ENCODE results near the gene GMEB1.
"Not testable (repeated sequence)": the region's sequence is repeated elsewhere in the genome, so short reads cannot be mapped to it uniquely, and the experiment has no call there.

The GMEB1 gene

GRCh38 chr1:28656335-28656734 is 12.2 kb upstream of the GMEB1 start:
- H3K36me3 ChIP-seq (ENCODE audit: insufficient read depth, insufficient read length, low read length): no peaks in the 10 kb centered on the region
- TF ChIP-seq YY1 (IDR thresholded peaks at IDR 0.05; ENCODE audit: insufficient read depth, insufficient read length) (no peak), SUZ12 (IDR thresholded peaks at IDR 0.05; ENCODE audit: extremely low read depth, insufficient read depth, insufficient read length) (no peak), ZNF274 (IDR thresholded peaks at IDR 0.05; ENCODE audit: low read depth, low read length) (no peak)
- H3K4me1 ChIP-seq (ENCODE audit: insufficient read depth, insufficient read length): no peaks in the 10 kb centered on the region
- H3K9me3 ChIP-seq (ENCODE audit: insufficient read depth, low read length): no peaks in the 10 kb centered on the region
- no peak overlapping the region for H3K4me3 ChIP-seq (ENCODE audit: insufficient read length, low read depth)
- H3K9ac ChIP-seq (ENCODE audit: insufficient read length, low read depth): no peak overlapping the region
- DNase-seq (ENCODE audit: low read depth, low spot score): no peak
- H3K27me3 ChIP-seq (ENCODE audit: insufficient read depth, insufficient read length): no peaks in the 10 kb centered on the region

- Histone ChIP-seq H3K9ac (ENCODE audit: insufficient read length, low read depth) (no peak overlapping the region), H3K9me3 (ENCODE audit: insufficient read depth, low read length) (no peaks in the 10 kb centered on the region), H3K4me3 (ENCODE audit: insufficient read length, low read depth) (no peak overlapping the region), H3K36me3 (ENCODE audit: insufficient read depth, insufficient read length, low read length) (no peaks in the 10 kb centered on the region), H3K4me1 (ENCODE audit: insufficient read depth, insufficient read length) (peaks cover 4% of the 10 kb centered on the region), H3K27me3 (ENCODE audit: insufficient read depth, insufficient read length) (no peaks in the 10 kb centered on the region)
- TF ChIP-seq ZNF274 (IDR thresholded peaks at IDR 0.05; ENCODE audit: low read depth, low read length): no peak
- TF ChIP-seq YY1 (IDR thresholded peaks at IDR 0.05; ENCODE audit: insufficient read depth, insufficient read length): no peak
- no peak for TF ChIP-seq SUZ12 (IDR thresholded peaks at IDR 0.05; ENCODE audit: extremely low read depth, insufficient read depth, insufficient read length)
- no peak for DNase-seq (ENCODE audit: low read depth, low spot score)
Observed at GRCh38 chr1:28663871-28664470, 4.6 kb upstream of the GMEB1 start.

- TF ChIP-seq SUZ12 (IDR thresholded peaks at IDR 0.05; ENCODE audit: extremely low read depth, insufficient read depth, insufficient read length) (no peak), ZNF274 (IDR thresholded peaks at IDR 0.05; ENCODE audit: low read depth, low read length) (no peak), YY1 (IDR thresholded peaks at IDR 0.05; ENCODE audit: insufficient read depth, insufficient read length) (no peak)
- no peak for DNase-seq (ENCODE audit: low read depth, low spot score)
- no peak overlapping the region for H3K4me3 ChIP-seq (ENCODE audit: insufficient read length, low read depth)
- no peak overlapping the region for H3K9ac ChIP-seq (ENCODE audit: insufficient read length, low read depth)
- peaks cover 7% of the 10 kb centered on the region for H3K4me1 ChIP-seq (ENCODE audit: insufficient read depth, insufficient read length)
- H3K9me3 ChIP-seq (ENCODE audit: insufficient read depth, low read length): no peaks in the 10 kb centered on the region
- no peaks in the 10 kb centered on the region for H3K27me3 ChIP-seq (ENCODE audit: insufficient read depth, insufficient read length)
- no peaks in the 10 kb centered on the region for H3K36me3 ChIP-seq (ENCODE audit: insufficient read depth, insufficient read length, low read length)
Observed at GRCh38 chr1:28666806-28667205, 1.8 kb upstream of the GMEB1 start.

- DNase-seq (ENCODE audit: low read depth, low spot score): no peak
- H3K9ac ChIP-seq (ENCODE audit: insufficient read length, low read depth): peak overlapping the region; percentile 94
- no peaks in the 10 kb centered on the region for H3K9me3 ChIP-seq (ENCODE audit: insufficient read depth, low read length)
- H3K4me1 ChIP-seq (ENCODE audit: insufficient read depth, insufficient read length): peaks cover 7% of the 10 kb centered on the region
- peaks cover 4% of the 10 kb centered on the region for H3K36me3 ChIP-seq (ENCODE audit: insufficient read depth, insufficient read length, low read length)
- H3K27me3 ChIP-seq (ENCODE audit: insufficient read depth, insufficient read length): no peaks in the 10 kb centered on the region
- no peak for TF ChIP-seq ZNF274 (IDR thresholded peaks at IDR 0.05; ENCODE audit: low read depth, low read length)
- TF ChIP-seq SUZ12 (IDR thresholded peaks at IDR 0.05; ENCODE audit: extremely low read depth, insufficient read depth, insufficient read length): no peak
- TF ChIP-seq YY1 (IDR thresholded peaks at IDR 0.05; ENCODE audit: insufficient read depth, insufficient read length): no peak
- peak overlapping the region; percentile 76 for H3K4me3 ChIP-seq (ENCODE audit: insufficient read length, low read depth)
Observed at GRCh38 chr1:28668956-28669723, 556 bp downstream of the GMEB1 start.

- Histone ChIP-seq H3K36me3 (ENCODE audit: insufficient read depth, insufficient read length, low read length) (peaks cover 4% of the 10 kb centered on the region), H3K4me1 (ENCODE audit: insufficient read depth, insufficient read length) (peaks cover 2% of the 10 kb centered on the region)
Observed at GRCh38 chr1:28671254-28671780, 2.7 kb downstream of the GMEB1 start.

GRCh38 chr1:28672971-28673370 is 4.4 kb downstream of the GMEB1 start:
- not testable (repeated sequence) for H3K9me3 ChIP-seq (ENCODE audit: insufficient read depth, low read length); H3K36me3 ChIP-seq (ENCODE audit: insufficient read depth, insufficient read length, low read length); H3K4me3 ChIP-seq (ENCODE audit: insufficient read length, low read depth); DNase-seq (ENCODE audit: low read depth, low spot score); H3K9ac ChIP-seq (ENCODE audit: insufficient read length, low read depth); H3K27me3 ChIP-seq (ENCODE audit: insufficient read depth, insufficient read length); H3K4me1 ChIP-seq (ENCODE audit: insufficient read depth, insufficient read length)

More at GRCh38 chr1:28671254-28671780, 2.7 kb downstream of the GMEB1 start:
- no peak overlapping the region for H3K4me3 ChIP-seq (ENCODE audit: insufficient read length, low read depth)
- no peaks in the 10 kb centered on the region for H3K27me3 ChIP-seq (ENCODE audit: insufficient read depth, insufficient read length)
- no peak overlapping the region for H3K9ac ChIP-seq (ENCODE audit: insufficient read length, low read depth)
- H3K9me3 ChIP-seq (ENCODE audit: insufficient read depth, low read length): no peaks in the 10 kb centered on the region
- DNase-seq (ENCODE audit: low read depth, low spot score): no peak
- TF ChIP-seq YY1 (IDR thresholded peaks at IDR 0.05; ENCODE audit: insufficient read depth, insufficient read length) (no peak), ZNF274 (IDR thresholded peaks at IDR 0.05; ENCODE audit: low read depth, low read length) (no peak), SUZ12 (IDR thresholded peaks at IDR 0.05; ENCODE audit: extremely low read depth, insufficient read depth, insufficient read length) (no peak)

GRCh38 chr1:28675924-28676257 is 7.3 kb downstream of the GMEB1 start:
- peaks cover 2% of the 10 kb centered on the region for H3K4me1 ChIP-seq (ENCODE audit: insufficient read depth, insufficient read length)
- no peaks in the 10 kb centered on the region for H3K27me3 ChIP-seq (ENCODE audit: insufficient read depth, insufficient read length)
- peaks cover 4% of the 10 kb centered on the region for H3K36me3 ChIP-seq (ENCODE audit: insufficient read depth, insufficient read length, low read length)
- TF ChIP-seq ZNF274 (IDR thresholded peaks at IDR 0.05; ENCODE audit: low read depth, low read length): no peak
- TF ChIP-seq SUZ12 (IDR thresholded peaks at IDR 0.05; ENCODE audit: extremely low read depth, insufficient read depth, insufficient read length): no peak
- TF ChIP-seq YY1 (IDR thresholded peaks at IDR 0.05; ENCODE audit: insufficient read depth, insufficient read length): no peak
- H3K9ac ChIP-seq (ENCODE audit: insufficient read length, low read depth): no peak overlapping the region
- DNase-seq (ENCODE audit: low read depth, low spot score): no peak
- H3K4me3 ChIP-seq (ENCODE audit: insufficient read length, low read depth): no peak overlapping the region
- no peaks in the 10 kb centered on the region for H3K9me3 ChIP-seq (ENCODE audit: insufficient read depth, low read length)

Data from NT2/D1 (cell line).